Left renal cortex interstitium (tissue), 4 donors: ENCODE measurements around the gene ARHGAP12. TPM values are rescaled to one million over a fixed set of nuclear protein-coding genes. Genes with fewer than 3 reads are reported as not detected.
"Not testable (repeated sequence)": the region's sequence is repeated elsewhere in the genome, so short reads cannot be mapped to it uniquely, and the experiment has no call there.

Experiments
- DNase-seq, 4 donors: peaks; one replicate each; pipeline ENCODE4 v3.0.0-alpha.2; 2013; ENCODE audit warnings: low read depth in 4 of 4, low spot score in 2 of 4, missing footprints in 1 of 4
- polyA plus RNA-seq, 4 donors: library from polyadenylated mRNA; unstranded; fragments of 120-200 nt; gene quantifications; one replicate each; pipeline ENCODE4 v1.2.1, GENCODE V29; 2013; ENCODE audit not compliant: insufficient read length in 4 of 4

ARHGAP12 gene
- polyA plus RNA-seq = 10 to 100 TPM; 26.5 to 51.6 (median 33.5) TPM

DNA sequence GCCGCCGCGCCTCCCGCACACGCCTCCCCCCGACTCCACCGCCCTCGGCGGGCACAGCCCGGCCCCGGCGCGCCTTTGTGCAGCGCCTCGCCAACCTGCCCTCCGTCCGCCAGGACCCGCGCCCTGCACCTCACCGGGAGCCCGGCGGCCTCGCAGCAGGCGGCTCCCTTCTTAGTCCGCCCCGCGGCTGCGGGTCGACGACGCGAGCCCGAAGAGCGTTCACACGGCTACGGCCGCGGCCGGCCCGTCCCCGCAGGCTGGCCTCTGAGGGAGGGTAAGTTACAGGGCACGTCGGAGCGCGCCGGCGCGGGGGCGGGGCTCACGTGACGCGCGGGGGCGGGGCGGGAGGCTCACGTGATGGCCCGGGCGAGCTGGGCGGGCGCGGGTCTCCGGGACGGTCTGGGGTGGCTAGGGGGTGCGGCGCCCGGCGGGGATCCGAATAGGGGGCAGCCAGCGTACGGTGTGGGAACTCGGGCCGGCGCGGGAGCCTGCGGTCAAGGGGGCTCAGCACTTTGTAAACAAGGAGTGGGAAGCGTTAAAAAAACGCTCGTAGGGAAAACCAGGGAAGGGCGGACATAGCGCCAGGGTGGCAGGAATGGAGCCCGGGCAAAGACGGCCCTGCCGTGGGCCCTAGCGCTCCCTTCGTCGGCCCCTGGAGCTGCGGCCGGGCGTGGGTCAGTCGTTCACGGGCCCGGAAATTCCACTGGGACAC, at the start of gene ARHGAP12:
ARHGAP12 (minus strand) TSS at position 283 of the 712 bp plus-strand sequence. CDS start 19,976 bp downstream, outside the sequence.
- peak; percentile 63 to 78 (median 64) for DNase-seq

DNA sequence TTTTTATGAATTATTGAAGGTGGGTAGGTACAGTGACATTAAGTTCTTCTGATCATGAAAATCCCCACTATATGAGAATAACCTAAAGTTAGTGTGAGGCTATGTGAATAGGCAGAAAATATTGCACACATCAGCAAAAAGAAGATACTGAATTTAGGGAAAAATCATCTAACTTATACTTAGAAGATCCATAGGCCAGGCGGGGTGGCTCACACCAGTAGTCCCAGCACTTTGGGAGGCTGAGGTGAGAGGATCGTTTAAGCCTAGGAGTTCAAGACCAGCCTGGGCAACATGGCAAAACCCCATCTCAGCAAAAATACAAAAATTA, 49.5 kb upstream of the ARHGAP12 start:
- DNase-seq = no peak

DNA sequence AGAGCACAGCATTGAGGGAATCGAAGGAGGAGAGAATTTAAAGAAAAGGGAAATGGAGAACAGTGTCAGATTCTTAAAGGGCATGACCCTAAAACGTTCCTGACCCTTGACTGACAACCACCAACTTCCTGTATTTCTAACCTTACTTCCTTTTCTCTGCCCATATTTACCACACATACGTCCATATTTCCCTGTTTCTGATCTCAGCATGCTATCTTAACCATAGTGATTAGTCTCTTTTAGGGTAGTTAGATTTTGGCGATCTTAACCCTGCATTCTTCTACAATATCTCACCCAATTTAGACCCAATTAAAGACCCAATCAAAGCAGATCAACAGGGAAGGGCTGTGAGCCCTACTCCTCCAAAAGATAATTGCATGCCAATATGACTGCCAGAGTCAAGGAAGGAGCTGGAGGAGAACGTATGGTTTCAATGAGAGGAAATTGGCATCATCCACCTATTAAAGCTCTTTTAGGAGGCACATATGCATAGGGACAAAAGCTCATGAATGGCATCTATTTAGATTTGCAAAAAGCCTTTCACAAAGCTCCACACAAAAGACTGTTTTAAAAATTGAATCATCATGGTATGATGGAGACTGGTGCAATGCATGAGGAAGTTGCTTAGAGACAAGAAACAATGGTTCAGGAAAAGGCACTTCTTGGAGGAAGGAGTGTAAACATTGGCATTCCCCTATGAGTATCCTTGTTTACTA, 49.0 kb upstream of the ARHGAP12 start:
- no peak for DNase-seq

DNA sequence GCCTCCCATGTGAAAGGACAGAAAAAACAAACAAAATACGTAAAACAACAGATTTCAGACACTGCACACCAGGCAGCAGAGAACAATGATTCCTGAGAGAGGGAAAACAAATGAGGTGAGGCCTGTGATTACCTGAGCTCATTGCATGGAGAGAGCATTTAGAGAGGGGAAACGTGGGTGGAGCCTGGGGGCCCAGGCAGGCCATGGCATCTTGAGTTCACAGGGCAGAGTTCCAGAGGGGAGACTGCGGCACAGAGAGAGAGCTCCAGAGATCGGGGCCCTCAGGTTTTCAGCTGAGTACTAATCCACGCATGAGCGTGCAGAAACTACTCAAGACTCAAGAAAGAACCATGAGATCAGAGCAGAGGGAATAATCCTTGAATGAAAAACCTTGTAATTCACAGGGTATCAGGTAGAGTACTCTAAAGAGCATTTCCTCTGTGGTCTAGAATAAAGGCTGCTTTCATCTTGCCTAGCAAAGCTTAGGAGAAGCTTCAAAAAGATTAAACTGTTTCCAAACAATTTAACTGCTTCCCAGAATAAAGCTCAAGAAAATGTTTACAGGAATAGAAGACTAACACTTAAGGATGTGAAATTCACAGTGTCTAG, 46.6 kb upstream of the ARHGAP12 start:
- no peak for DNase-seq

GRCh38 chr10:31974434-31975124, 45.9 kb upstream of the ARHGAP12 start:
- no peak for DNase-seq

- DNase-seq = no peak
These were observed 43.9 kb upstream of the ARHGAP12 start for GRCh38 chr10:31972519-31973041.

GRCh38 chr10:31969847-31970246, 41.2 kb upstream of the ARHGAP12 start:
- DNase-seq = not testable (repeated sequence)

DNA sequence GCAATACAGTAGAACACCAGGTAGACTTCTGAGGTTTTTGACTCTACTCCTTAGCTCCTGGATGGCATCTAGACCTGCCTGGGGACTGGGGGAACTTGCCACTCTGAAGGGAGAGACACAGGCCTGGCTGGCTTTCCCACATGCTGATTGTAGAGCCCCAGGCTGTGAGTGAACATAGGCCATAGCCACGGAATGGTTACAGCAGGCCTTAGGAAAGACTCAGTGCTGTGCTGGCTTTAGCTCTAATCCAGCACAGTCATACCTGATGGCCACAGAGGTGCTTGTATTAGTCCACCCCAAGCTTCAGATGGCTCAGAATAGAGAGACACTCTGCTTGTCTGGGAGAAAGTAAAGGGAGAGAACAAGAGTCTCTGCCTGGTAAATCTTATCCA, 35.0 kb upstream of the ARHGAP12 start:
- DNase-seq = no peak

DNA sequence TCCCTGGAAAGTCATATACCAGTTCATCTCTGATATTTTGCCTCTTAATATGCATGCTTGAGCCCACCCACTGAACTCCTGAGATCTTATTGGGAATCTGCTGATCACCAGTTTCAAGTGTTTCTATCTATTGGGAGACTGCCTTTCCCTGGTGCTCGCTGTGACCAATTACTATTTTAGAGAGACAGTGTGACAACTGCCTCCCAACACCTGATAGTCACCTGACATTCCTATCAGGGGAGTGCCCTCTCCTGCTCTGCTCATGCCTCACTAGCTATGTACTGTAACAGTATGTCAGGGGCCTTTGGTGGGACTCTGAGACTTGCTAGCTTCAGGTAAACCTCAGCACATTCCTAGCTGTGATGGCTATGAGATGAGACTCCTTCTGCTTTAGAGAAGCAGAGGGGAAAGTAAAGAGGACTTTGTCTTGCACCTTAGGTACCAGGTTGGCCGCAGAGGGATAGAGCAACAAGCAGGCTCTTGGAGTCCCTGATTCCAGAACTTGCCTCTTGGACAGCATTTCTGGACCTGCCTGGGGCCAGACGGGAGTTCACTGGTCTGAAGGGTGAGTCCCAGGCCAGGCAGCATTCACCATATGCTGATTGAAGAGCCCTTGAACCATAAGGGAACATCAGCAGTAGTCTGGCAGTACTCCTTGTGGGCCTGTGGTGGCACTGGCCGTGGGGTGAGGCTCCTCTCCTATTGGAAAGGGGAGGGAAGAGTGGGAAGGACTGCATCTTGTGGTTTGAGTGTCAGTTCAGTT, 34.4 kb upstream of the ARHGAP12 start:
- DNase-seq = no peak

DNA sequence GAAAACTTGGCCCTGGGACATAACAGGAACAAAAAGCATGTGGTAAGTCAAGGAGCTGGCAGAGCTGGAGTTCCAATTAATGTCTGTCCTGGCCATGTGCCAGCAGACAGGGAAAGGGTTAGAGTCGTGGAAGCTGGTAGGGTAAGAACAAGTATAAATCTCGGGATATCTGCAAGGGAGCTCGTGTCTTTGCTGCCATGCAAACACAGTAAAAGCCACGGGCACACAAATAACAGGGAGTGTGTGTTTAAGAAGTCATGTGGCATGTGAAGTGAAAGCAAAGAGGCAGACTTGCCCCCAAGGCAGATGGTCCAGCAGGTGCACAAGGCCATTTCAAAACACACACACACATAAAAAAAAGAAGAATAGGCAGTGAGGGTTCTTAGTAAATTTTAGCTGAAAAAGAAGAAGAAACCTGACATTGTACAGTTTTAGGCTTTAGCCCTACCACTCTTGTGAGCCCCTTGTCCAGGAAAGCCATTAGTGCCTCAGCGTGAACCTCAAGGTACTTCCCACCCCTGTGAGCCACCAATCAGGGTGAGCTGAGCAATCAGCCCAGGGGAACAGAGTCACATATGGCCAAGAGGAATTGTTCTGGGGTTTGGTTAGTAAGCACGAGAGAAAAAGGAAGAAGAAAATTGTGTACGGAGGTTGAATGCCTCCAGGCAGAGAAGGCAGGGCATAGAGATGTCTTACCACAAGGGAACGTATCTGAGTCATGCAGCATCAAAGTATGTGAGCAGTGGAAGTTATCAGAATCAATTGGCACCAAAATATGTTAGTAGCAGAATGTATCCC, 32.8 kb upstream of the ARHGAP12 start:
- DNase-seq = no peak

GRCh38 chr10:31959461-31960173, 31.0 kb upstream of the ARHGAP12 start:
- no peak for DNase-seq

DNA sequence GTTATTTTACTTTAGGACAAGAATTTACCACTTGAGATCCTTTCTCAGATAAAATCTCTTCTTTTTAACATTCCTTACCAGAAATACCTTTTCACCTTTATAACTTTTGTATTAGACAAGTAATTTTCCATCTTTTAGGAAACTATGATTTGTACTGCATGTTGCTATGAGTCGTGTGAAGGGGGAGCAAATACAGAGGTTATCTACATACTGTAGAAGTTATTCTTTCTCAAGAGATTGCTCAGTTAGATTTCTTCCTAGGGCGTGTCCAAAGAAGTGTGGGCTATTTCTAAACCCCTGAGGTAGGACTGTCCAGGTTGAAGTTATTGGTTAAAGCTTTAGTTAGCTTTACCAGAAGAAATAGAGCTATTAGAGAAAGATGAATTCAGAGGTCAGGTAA, 30.2 kb upstream of the ARHGAP12 start:
- no peak for DNase-seq

- no peak for DNase-seq
These were observed 27.7 kb upstream of the ARHGAP12 start for GRCh38 chr10:31956200-31956946.

DNA sequence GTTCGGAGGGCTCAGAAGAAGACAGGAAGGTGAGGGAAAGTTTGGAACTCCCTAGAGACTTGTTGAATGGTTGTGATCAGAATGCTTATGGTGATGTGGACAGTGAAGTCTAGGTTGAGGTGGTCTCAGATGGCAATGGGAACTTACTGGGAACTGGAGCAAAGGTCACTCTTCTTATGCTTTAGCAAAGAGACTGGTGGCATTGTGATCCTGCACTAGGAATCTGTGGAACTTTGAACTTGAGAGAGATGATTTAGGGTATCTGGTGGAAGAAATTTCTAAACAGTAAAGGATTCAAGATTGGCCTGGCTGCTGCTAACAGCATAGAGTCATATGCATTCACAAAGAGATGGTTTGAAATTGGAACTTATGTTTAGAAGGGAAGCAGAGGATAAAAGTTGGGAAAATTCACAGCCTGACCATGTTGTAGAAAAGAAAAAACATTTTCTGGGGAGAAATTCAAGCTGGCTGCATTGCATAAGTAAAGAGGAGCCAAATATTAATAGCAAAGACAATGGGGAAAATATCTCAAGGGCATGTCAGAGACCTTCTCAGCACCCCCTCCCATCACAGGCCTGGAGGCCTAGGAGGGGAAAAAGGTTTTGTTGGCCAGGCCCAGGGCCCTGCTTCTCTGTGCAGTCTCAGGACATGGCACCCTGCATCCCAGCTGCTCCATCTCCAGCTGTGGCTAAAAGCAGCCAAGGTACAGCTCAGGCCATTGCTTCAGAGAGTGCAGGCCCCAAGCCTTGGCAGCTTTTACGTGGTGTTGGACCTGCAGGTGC, 26.0 kb upstream of the ARHGAP12 start:
- no peak for DNase-seq

DNA sequence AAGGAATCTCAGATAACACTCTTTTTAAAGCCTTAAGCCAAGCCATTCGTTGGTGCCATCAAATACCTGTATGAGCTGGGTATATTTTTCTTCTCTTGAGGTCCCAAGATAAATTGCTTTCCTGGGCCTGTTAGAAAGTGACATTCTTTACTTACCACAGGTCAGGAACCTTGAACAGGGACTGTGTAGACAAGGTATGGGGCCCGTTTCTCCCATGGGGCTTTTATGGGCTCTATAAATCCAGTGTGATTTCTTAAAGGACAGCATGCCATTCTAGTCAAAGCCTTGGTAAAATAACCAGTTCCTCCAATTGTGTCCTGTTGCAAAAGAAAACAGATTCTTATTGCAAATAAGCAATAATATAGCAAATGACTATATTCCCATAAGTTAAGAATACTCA, 24.8 kb upstream of the ARHGAP12 start:
- DNase-seq = no peak

- no peak for DNase-seq
These were observed 24.4 kb upstream of the ARHGAP12 start for GRCh38 chr10:31953080-31953479.

GRCh38 chr10:31952066-31952465, 23.4 kb upstream of the ARHGAP12 start:
- no peak for DNase-seq
